HEK293 (cell line): ENCODE measurements around the gene ZNF486.
"Not testable (repeated sequence)": the region's sequence is repeated elsewhere in the genome, so short reads cannot be mapped to it uniquely, and the experiment has no call there.

Experiments
- BCL11B ChIP-seq: fragments of 450-650 bp; formaldehyde crosslinking; IDR thresholded peaks from 2 replicates; pipeline ENCODE4 v1.5.1; 2016; ENCODE audit warnings: low read depth, missing biosample characterization, missing genetic modification characterization
- HOXA7 ChIP-seq: sonication (generic); formaldehyde crosslinking; IDR thresholded peaks from 2 replicates; pipeline ENCODE4 v1.8.1; 2022; ENCODE audit warnings: missing genetic modification reagents, borderline replicate concordance
- PBX3 ChIP-seq: sonication (generic); formaldehyde crosslinking; IDR thresholded peaks from 2 replicates; pipeline ENCODE4 v1.8.1; 2022; ENCODE audit warnings: mild to moderate bottlenecking, moderate library complexity, missing genetic modification reagents

- not testable (repeated sequence) for TF ChIP-seq BCL11B (tag by site-specific recombination); HOXA7 (CRISPR knock-in tag); PBX3 (CRISPR knock-in tag)
Observed at GRCh38 chr19:20132933-20133332, 34.1 kb upstream of the ZNF486 start.
